Loucy (cell line): ENCODE results near the gene C3orf20.

ENCODE experiments used
- H2AFZ ChIP-seq: fragments of 200-600 bp; sonication (generic); 2 replicates; pipeline ENCODE4 v1.6.0; 2016; ENCODE audit warnings: antibody characterized with exemption, mild to moderate bottlenecking, low read length, moderate library complexity
- H3F3A ChIP-seq: fragments of 200-600 bp; 2 replicates; pipeline ENCODE4 v1.6.0; 2016; ENCODE audit warnings: antibody characterized with exemption, low read depth, mild to moderate bottlenecking
- H3K27me3 ChIP-seq: fragments of 200-600 bp; sonication (generic); 2 replicates; pipeline ENCODE4 v1.6.1; 2014; ENCODE audit warnings: low read length, mild to moderate bottlenecking; ENCODE audit not compliant: insufficient read depth, poor library complexity, severe bottlenecking
- H3K36me3 ChIP-seq: fragments of 200-600 bp; sonication (generic); 2 replicates; pipeline ENCODE4 v1.6.1; 2016; ENCODE audit warnings: low read length; ENCODE audit not compliant: insufficient read depth
- H3K4me1 ChIP-seq: fragments of 200-600 bp; sonication (generic); 2 replicates; pipeline ENCODE4 v1.5.1; 2014; ENCODE audit warnings: low read length, mild to moderate bottlenecking; ENCODE audit not compliant: insufficient read depth, poor library complexity, severe bottlenecking
- H3K4me2 ChIP-seq: fragments of 200-600 bp; sonication (generic); 2 replicates; pipeline ENCODE4 v1.6.0; 2014; ENCODE audit warnings: antibody characterized with exemption, low read length, low read depth, mild to moderate bottlenecking; ENCODE audit not compliant: poor library complexity, severe bottlenecking
- H3K4me3 ChIP-seq: fragments of 200-600 bp; sonication (generic); 2 replicates; pipeline ENCODE4 v1.5.1; 2014; ENCODE audit warnings: low read length, mild to moderate bottlenecking, mixed read lengths; ENCODE audit not compliant: poor library complexity, severe bottlenecking
- H3K79me2 ChIP-seq: fragments of 200-600 bp; sonication (generic); 2 replicates; pipeline ENCODE4 v1.6.1; 2014; ENCODE audit warnings: low read length; ENCODE audit not compliant: insufficient read depth
- H3K9ac ChIP-seq: fragments of 200-600 bp; sonication (generic); 2 replicates; pipeline ENCODE4 v1.6.0; 2014; ENCODE audit warnings: mild to moderate bottlenecking, low read depth, low read length, moderate library complexity; ENCODE audit not compliant: poor library complexity, severe bottlenecking
- H3K9me2 ChIP-seq: fragments of 200-600 bp; sonication (generic); replicated peaks from 2 replicates; pipeline ENCODE4 v1.6.1; 2016; ENCODE audit warnings: low read depth, low read length, mixed read lengths
- H3K9me3 ChIP-seq: fragments of 200-600 bp; sonication (generic); 2 replicates; pipeline ENCODE4 v1.6.1; 2014; ENCODE audit warnings: mild to moderate bottlenecking, antibody characterized with exemption, low read length, low read depth; ENCODE audit not compliant: insufficient read depth
- H4K20me1 ChIP-seq: fragments of 200-600 bp; sonication (generic); 2 replicates; pipeline ENCODE4 v1.6.0; 2014; ENCODE audit warnings: antibody characterized with exemption, low read length, mild to moderate bottlenecking; ENCODE audit not compliant: insufficient read depth, poor library complexity, severe bottlenecking
- CTCF ChIP-seq: fragments of 200-600 bp; sonication (generic); conservative IDR thresholded peaks from 2 replicates; pipeline ENCODE4 v1.5.1; 2014; ENCODE audit warnings: mild to moderate bottlenecking, antibody characterized with exemption, low read length
- EZH2phosphoT487 ChIP-seq: fragments of 200-600 bp; IDR thresholded peaks from 2 replicates; pipeline ENCODE4 v1.6.1; 2018; ENCODE audit warnings: antibody characterized with exemption, mild to moderate bottlenecking, moderate library complexity, borderline replicate concordance

Gene C3orf20

GRCh38 chr3:14784087-14784681 is 109.2 kb downstream of the C3orf20 start:
- Histone ChIP-seq H3K27me3 (no peaks in the 10 kb centered on the region), H3K79me2 (no peaks in the 10 kb centered on the region), H3K36me3 (no peaks in the 10 kb centered on the region), H4K20me1 (no peaks in the 10 kb centered on the region), H3K4me2 (no peak overlapping the region), H3K4me3 (no peak overlapping the region), H3F3A (no peaks in the 10 kb centered on the region), H3K9me3 (no peaks in the 10 kb centered on the region; the same call in 1 of the 2 replicates), H3K4me1 (no peaks in the 10 kb centered on the region), H2AFZ (no peak overlapping the region), H3K9ac (no peak overlapping the region), H3K9me2 (no peaks in the 10 kb centered on the region)
- TF ChIP-seq CTCF (no peak), EZH2phosphoT487 (no peak)

GRCh38 chr3:14785207-14786155 is 110.5 kb downstream of the C3orf20 start:
- Histone ChIP-seq H3K4me1 (no peaks in the 10 kb centered on the region), H3K9me2 (no peaks in the 10 kb centered on the region), H2AFZ (no peak overlapping the region), H3K4me3 (no peak overlapping the region), H3K4me2 (no peak overlapping the region), H3K9ac (no peak overlapping the region), H3K79me2 (no peaks in the 10 kb centered on the region), H3K27me3 (no peaks in the 10 kb centered on the region), H4K20me1 (no peaks in the 10 kb centered on the region), H3K36me3 (no peaks in the 10 kb centered on the region), H3K9me3 (no peaks in the 10 kb centered on the region; the same call in 1 of the 2 replicates), H3F3A (no peaks in the 10 kb centered on the region)
- TF ChIP-seq EZH2phosphoT487, result no peak
- no peak for TF ChIP-seq CTCF

GRCh38 chr3:14786369-14786768 is 111.4 kb downstream of the C3orf20 start:
- Histone ChIP-seq H3K9me3 (no peaks in the 10 kb centered on the region; the same call in 1 of the 2 replicates), H3K9ac (no peak overlapping the region), H3K27me3 (no peaks in the 10 kb centered on the region), H3K79me2 (no peaks in the 10 kb centered on the region), H3F3A (no peaks in the 10 kb centered on the region), H2AFZ (no peak overlapping the region), H3K4me2 (no peak overlapping the region), H4K20me1 (no peaks in the 10 kb centered on the region), H3K4me3 (no peak overlapping the region), H3K4me1 (no peaks in the 10 kb centered on the region), H3K9me2 (no peaks in the 10 kb centered on the region), H3K36me3 (no peaks in the 10 kb centered on the region)
- no peak for TF ChIP-seq CTCF
- TF ChIP-seq EZH2phosphoT487, result no peak
